PFSK-1 (cell line): Measurements from ENCODE around the gene MED15.

Experiments
- POLR2AphosphoS5 ChIP-seq: IDR thresholded peaks from 2 replicates; pipeline ENCODE4 v1.6.1; 2012; ENCODE audit warnings: low read depth, mild to moderate bottlenecking, control low read depth, low read length, moderate library complexity
- REST ChIP-seq, 2 experiments: IDR thresholded peaks; 2 replicates each; pipeline versions ENCODE4 v1.6.1 to v1.8.0; 2011 to 2012; ENCODE audit warnings: low read depth in 2 of 2, low read length in 2 of 2, control low read depth in 1 of 2, inconsistent platforms in 1 of 2, mild to moderate bottlenecking in 1 of 2, moderate library complexity in 1 of 2; ENCODE audit not compliant: insufficient read depth in 1 of 2
- SIN3A ChIP-seq: IDR thresholded peaks from 2 replicates; pipeline ENCODE4 v1.6.1; 2012; ENCODE audit warnings: mild to moderate bottlenecking, low read length, moderate library complexity, borderline replicate concordance; ENCODE audit not compliant: insufficient read depth
- TAF1 ChIP-seq: IDR thresholded peaks from 2 replicates; pipeline ENCODE4 v1.6.1; 2012; ENCODE audit warnings: low read length, control low read depth, borderline replicate concordance; ENCODE audit not compliant: insufficient read depth

- TF ChIP-seq REST (IDR thresholded peaks at IDR 0.05; ENCODE audit: insufficient read depth in 1 of 2, low read depth in 2 of 2, low read length in 2 of 2) (no peak), POLR2AphosphoS5 (no peak), SIN3A (no peak), TAF1 (no peak)
These were observed 4.3 kb downstream of the MED15 start for GRCh38 chr22:20511578-20512229.
